ENCODE measurements around the gene GSG1.

- TF ChIP-seq CTCF (IDR thresholded peaks at IDR 0.05; ENCODE audit: insufficient read depth, low read depth, low read length) (no peak), EZH2 (IDR thresholded peaks at IDR 0.05; ENCODE audit: insufficient read depth, low read length) (no peak)
Observed at GRCh38 chr12:13041224-13041623, 62.2 kb downstream of the GSG1 start.
